Measurements from ENCODE around the gene KRT78.

The KRT78 gene

GRCh38 chr12:52812073-52812400, 36.8 kb downstream of the KRT78 start:
- DNase-seq (ENCODE audit: low read depth): no peak

GRCh38 chr12:52811191-52812072, 37.4 kb downstream of the KRT78 start:
- no peak for DNase-seq (ENCODE audit: low read depth)

- DNase-seq (ENCODE audit: low read depth): no peak
Measured at GRCh38 chr12:52810554-52810953, 38.2 kb downstream of the KRT78 start.

- no peak for DNase-seq (ENCODE audit: low read depth)
Measured at GRCh38 chr12:52809166-52809565, 39.6 kb downstream of the KRT78 start.

- DNase-seq (ENCODE audit: low read depth): no peak
Measured at GRCh38 chr12:52808573-52809160, 40.1 kb downstream of the KRT78 start.

- no peak for DNase-seq (ENCODE audit: low read depth)
Measured at GRCh38 chr12:52807544-52808470, 41.0 kb downstream of the KRT78 start.

- DNase-seq (ENCODE audit: low read depth): no peak
Measured at GRCh38 chr12:52806821-52807543, 41.8 kb downstream of the KRT78 start.

GRCh38 chr12:52806169-52806811, 42.5 kb downstream of the KRT78 start:
- DNase-seq (ENCODE audit: low read depth): no peak

- DNase-seq (ENCODE audit: low read depth): no peak
Measured at GRCh38 chr12:52805739-52806138, 43.1 kb downstream of the KRT78 start.

- DNase-seq (ENCODE audit: low read depth): no peak
Measured at GRCh38 chr12:52805000-52805399, 43.8 kb downstream of the KRT78 start.

- DNase-seq (ENCODE audit: low read depth): no peak
Measured at GRCh38 chr12:52802442-52802841, 46.4 kb downstream of the KRT78 start.

- DNase-seq (ENCODE audit: low read depth): no peak
Measured at GRCh38 chr12:52801773-52802172, 47.0 kb downstream of the KRT78 start.

GRCh38 chr12:52800259-52800917, 48.4 kb downstream of the KRT78 start:
- DNase-seq (ENCODE audit: low read depth): no peak

- no peak for DNase-seq (ENCODE audit: low read depth)
Measured at GRCh38 chr12:52799505-52800211, 49.1 kb downstream of the KRT78 start.

GRCh38 chr12:52798671-52799504, 49.9 kb downstream of the KRT78 start:
- DNase-seq (ENCODE audit: low read depth): no peak

- DNase-seq (ENCODE audit: low read depth): no peak
Measured at GRCh38 chr12:52798003-52798670, 50.7 kb downstream of the KRT78 start.

GRCh38 chr12:52797529-52797894, 51.3 kb downstream of the KRT78 start:
- DNase-seq (ENCODE audit: low read depth): no peak

- no peak for DNase-seq (ENCODE audit: low read depth)
Measured at GRCh38 chr12:52796839-52797528, 51.8 kb downstream of the KRT78 start.

Data from activated T-helper 1 cell treated with Interleukin-2 at 50 U/mL for 16 hours (primary cell).